HG03139 (cell line): ENCODE measurements around the gene NDUFC2.
"Not testable (repeated sequence)": the region's sequence is repeated elsewhere in the genome, so short reads cannot be mapped to it uniquely, and the experiment has no call there.

Experiments
- ATAC-seq: cut with Tn5 transposase; IDR thresholded peaks from one replicate; pipeline ENCODE4 v1.9.1; 2021; ENCODE audit not compliant: unreplicated experiment

Gene NDUFC2

DNA sequence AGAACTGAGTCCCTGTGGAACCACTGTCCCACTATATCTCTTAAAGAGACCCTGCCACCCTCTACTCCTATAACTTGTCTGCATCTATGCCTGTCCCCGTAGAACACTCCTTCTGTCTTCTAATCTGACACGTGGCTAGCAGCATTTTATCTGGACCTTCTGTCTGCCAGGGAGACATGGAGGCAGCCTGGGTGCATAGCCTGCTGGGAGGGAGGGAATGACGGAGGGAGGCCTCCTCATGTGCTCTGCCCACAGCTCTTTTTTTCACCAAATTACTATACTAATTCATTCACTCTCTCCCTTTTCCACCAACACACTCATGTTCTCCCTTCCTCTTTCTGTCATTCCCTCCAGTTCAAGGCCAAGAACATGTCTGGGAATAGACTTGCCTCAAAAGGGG is 23.6 kb downstream of the NDUFC2 start:
- ATAC-seq: no peak

DNA sequence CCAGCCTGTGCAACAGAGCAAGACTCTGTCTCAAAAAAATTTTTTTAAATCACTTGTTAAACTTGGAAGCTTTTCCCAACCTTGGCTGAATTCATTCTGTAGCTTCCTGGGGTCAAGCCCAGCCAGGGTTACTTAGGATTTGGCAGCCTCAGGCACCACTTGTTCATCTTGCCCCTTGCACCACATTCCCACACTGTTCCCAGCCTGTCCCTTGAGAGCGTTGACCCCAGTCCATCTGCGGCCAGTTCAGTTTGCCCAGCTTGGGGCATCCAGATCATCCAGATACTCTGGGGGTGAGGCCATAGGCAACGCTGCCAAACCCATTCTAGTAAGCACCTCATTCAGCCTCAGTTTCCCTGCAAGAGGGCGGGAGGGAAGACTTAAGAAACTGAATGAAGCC is 24.7 kb downstream of the NDUFC2 start:
- ATAC-seq: no peak

DNA sequence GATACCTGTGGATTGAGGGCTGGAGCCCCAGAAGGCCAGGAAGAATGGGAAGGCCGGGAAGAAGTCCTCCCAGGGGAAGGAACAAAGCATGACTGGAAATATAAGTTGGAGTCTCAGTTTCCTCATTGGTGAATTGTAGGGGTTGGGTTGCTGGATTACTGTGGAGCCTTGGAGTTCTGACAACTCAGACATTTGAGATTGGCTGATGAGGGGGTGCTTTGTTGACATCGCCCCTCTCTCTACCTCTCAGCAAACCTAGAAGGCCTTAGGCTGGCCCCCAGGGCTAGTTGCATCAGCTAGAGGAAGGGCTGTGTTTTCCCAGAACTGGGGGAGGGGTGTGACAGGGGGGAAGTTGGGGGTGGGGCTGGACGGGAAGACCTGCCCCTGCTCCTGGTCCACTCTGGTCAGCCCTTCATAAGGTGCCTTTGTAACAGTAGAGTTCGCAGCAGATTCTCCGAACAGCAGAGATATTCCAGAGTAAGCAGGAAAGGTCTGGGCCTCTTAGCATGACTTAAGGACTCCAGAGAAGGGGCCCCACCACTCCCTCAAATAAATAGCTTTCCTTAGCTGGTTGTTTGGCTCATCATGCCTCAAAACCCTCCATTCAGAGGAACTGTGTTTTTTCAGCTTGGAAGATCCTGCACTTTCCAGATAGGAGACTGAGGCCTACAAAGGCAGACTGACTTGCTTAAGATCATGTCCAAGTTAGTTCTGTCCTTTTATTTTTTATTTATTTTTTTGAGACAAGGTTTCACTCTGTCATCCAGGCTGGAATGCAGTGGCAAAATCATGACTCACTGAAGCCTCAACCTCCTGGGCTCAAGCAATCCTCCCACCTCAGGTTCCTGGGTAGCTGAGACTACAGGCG is 28.5 kb downstream of the NDUFC2 start:
- no peak for ATAC-seq

DNA sequence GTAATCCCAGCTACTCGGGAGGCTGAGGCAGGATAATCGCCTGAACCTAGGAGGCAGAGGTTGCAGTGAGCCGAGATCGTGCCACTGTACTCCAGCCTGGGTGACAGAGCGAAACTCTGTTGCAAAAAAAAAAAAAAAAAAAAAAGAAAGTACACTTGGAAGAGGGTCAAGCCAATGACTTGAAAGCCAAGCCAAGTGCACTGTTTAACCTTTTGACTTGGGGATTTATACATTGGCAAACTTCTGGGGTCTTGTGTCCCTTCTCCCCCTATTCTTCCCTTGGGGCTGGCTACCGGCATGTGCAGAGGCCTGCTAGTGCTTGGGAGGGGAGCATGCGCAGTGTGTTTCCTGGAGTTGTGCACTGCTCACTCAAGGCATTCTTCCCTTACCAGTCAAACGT is 30.3 kb downstream of the NDUFC2 start:
- no peak for ATAC-seq

DNA sequence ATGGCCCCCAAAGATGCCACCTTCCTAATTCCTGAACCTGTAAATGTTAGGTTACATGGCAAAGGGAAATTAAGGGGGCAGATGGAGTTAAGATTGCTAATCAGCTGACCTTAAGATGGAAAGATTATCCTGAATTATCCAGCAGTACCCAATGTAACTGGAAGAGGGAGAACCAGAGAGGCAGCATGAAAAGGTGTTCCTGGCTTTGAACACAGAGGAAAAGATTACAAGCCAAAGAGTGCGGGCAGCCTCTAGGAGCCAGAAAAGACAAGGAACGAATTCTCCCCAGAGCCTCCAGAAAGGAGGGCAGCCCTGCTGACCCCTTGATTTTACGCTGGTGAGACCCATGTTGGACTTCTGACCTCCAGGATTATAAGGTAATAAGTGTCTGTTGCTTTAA is 31.1 kb downstream of the NDUFC2 start:
- no peak for ATAC-seq

DNA sequence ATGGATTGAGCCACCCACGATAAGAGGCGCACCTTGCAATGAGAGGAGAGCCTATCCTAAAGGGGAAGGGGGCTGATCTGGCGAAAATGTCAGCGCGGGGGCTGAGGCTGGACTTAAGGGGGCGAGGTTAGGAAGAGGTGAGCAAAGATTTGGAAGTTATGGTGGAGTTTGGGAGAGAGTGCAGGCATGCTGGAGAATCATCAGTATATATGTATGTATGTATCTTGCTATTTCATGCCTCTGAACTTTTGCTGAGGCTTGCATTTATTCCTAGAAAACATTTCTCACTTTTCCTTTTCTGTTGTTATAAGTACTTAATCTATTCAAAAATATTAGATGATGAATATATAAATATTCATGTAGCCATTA is 33.2 kb downstream of the NDUFC2 start:
- ATAC-seq: no peak

DNA sequence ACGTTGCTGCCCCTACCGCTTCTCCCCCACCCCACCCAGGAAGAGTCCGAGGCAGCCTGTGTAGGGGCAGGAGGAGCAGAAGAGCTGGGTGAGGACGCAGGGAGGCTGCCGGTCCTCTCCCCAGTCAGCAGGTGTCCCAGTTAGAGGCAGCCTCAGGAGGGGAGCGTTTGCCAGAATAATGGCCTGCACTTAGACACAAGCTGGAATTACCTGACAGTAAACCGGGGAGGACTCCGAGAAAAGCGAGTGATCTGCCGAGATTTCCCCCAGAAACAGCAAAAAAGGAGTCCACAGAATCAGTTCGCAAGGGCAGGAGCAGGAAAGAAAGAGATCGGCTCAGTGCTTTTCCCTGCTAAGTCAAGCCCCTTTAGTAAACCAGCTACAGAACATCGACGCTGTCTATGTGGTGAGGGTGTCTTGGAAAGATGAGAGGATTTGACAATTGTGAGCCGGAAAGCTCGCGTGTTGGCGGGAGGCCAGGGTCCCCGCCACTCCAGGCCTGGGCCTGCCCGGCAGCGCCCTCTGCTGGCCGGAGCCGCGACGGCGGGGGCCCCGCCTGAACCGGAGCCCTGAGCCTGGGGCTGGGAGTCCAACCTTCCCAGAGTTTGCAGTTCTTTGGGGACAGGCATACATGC is 33.7 kb downstream of the NDUFC2 start:
- peak; percentile 56 for ATAC-seq

DNA sequence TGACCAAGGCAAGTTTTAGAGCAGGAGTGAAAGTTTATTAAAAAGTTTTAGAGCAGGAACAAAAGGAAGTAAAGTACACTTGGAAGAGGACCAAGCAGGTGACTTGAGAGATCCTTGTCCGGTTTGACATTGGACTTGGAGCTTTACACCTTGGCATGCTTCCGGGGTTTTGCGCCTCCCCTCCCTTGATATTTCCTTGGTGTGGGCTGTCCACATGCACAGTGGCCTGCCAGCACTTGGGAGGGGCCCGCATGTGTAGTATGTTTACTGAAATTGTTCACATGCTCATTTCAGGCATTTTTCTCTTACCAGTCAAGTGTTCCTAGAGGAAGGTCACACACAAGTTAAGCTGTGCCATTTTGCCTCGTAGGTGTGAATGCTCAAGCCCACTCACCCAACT is 35.0 kb downstream of the NDUFC2 start:
- no peak for ATAC-seq

DNA sequence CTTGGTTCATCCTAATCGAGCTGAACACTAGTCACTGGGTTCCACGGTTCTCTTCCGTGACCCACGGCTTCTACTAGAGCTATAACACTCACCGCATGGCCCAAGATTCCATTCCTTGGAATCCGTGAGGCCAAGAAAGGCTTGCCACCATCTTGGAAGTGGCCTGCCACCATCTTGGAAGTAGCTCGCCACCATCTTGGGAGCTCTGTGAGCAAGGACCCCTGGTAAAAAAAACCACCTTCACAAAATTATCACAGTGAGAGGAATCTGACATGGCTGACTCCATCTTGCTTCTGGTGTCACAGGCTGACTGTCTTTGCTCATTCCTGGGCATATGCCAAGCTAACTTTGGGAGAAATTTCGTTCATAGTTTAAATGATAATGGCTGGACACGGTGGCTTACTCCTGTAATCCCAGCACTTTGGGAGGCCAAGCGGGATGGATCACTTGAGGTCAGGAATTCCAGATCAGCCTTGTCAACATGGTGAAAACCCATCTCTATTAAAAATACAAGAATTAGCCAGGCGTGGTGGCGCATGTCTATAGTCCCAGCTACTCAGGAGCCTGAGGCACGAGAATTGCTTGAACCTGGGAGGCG is 37.7 kb downstream of the NDUFC2 start:
- ATAC-seq: no peak

DNA sequence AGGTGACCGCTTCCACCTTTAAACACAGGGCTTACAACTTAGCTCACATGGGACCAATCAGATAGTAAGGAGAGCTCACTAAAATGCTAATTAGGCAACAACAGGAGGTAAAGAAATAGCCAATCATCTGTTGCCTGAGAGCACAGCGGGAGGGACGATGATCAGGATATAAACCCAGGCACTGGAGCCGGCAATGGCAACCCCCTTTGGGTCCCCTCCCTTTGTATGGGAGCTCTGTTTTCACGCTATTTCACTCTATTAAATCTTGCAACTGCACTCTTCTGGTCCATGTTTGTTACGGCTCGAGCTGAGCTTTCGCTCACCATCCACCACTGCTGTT is 38.3 kb downstream of the NDUFC2 start:
- ATAC-seq: not testable (repeated sequence)

DNA sequence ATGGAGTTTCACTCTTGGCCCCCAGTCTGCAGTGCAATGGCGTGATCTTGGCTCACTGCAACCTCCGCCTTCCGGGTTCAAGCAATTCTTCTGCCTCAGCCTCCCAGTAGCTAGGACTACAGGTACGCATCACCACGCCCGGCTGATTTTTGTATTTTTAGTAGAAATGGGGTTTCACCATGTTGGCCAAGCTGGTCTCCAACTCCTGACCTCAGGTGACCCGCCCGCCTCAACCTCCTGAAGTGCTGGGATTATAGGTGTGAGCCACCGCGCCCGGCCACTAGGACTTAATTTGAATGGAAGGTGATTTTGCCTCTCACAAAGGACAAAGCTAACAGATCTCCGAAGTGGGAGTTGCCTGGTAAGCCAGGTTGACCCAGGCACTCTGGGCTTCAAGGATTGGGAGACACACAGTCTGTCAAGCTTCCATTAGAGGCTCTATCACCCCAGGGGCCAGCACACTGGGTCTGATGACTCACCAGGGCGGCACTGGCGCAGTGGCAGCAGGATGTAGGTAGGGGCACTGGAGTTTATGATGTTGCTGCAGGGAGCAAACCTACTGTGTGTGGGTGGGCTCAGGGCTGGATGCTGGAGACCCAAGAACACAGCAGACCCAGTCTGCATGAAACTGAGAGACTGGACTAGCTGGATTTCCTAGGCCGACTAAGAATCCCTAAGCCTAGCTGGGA is 38.8 kb downstream of the NDUFC2 start:
- ATAC-seq: no peak

DNA sequence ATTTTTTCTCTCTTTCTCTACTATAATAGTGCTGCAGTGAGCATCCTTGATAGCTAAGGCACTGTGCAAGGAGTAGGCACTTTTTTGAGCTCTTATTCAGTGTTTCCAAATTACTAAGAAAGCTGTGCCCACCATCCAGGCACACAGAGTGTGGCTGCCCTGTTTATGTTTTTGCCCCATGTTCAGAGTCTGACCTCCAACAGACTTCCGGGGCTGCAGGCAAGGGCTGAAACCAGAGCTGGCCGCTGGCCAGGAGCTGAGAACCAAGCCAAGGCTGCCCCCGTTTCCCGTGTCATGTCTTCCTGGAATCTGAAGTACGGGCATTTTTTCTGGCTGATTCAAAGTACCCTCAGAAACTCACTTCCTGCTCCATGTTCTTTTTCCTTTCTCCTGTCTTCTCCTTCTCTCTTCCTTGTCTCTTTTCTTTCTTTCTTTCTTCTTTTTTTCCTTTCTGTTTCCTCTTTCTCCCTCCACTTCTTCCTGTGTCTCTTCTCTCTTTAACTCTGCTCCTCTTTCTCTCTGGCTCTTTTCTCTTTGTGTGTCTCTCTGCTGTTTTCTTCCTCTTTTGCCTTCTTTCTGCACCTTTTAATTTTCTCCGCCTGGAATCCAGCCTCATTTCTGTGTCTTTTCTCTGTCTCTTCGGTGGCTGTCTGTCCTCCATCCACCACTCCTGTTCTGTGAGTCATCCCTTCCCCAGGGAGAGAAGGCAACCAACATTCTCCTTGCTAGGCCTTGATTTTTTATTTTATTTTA is 39.6 kb downstream of the NDUFC2 start:
- peak; percentile 81 for ATAC-seq

DNA sequence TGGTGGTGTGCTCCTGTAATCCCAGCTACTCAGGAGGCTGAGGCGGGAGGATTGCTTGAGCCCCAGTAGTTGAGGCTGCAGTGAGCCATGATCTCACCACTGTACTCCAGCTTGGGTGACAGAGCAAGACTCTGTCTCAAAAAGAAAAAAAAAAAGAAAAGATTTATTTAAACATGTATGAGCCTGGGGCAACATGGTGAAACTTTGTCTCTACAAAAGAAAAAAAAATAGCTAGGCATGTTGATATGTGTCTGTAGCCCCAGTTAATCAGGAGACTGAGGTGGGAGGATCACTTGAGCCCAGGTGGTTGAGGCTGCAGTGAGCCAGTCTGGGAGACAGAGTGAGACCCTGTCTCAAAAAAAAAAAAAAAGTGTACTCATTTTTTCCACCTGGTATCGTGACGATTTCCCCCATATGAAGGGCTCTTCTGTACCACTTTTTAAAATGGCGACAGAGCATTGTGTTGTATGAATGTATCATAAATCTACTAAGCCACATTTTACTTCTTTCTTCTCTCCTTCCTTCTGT is 40.2 kb downstream of the NDUFC2 start:
- no peak for ATAC-seq

DNA sequence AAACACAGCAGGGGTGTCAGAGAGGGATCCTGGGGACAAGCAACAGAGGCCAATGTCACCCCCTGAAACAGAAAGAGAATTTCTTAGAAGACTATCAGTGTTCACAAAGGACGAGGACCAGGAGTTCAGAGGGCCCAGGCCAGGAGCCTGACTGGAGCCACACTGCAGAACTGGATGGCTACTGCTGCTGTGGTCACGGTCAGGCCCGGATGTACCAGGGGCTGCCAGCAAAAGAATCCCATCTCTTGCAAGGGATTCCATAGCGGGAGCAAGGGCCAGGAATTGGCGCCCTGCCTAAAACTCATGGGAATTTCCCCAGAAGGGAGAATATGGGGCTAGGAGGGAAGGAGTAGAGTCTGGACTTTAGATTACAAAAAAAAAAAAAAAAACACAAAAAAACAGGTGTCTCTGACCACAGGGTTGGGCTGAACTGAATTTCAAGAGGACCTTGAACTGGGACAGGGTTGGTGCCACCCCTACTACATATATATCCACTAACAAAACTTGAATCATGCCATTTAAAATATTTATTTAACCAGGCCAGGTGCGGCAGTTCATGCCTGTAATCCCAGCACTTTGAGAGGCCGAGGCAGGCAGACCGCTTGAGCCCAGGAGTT is 40.9 kb downstream of the NDUFC2 start:
- no peak for ATAC-seq

DNA sequence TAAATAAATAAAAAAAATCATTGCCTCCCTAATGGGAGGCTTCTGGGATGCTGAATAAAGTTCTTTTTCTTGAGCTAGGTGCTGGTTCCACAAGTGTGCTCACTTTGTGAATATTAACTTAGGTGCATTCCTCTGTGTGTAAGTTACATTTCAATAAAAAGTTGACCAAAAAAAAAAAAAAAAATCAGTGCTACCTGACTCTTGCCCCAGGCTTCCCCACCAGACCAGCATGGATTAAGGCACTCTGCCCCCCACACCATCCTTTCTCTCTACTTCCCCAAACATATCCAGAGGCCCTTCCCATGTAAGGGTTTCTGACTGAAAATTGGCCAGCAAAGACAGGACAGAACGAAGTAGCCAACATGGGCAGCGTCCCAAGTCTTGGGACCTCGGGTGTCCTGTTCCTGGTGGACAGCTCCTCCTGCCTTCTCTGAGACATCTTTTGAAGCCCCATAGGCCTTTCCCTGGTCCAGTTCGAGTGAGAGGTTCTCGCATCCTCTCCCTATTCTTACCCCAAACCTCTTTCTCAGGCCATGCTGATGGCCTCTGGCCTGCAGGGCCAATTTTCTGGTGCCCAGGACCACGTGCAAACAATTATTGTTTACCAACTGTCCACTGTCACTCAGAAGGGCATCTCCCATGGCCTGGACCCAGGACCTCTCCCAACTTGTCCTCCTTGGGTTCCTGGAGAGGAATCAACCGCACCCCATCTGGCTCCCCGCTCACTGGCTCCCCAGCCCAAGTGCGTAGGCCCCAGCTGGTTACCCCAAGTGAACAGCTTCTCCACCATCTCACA is 41.6 kb downstream of the NDUFC2 start:
- no peak for ATAC-seq

DNA sequence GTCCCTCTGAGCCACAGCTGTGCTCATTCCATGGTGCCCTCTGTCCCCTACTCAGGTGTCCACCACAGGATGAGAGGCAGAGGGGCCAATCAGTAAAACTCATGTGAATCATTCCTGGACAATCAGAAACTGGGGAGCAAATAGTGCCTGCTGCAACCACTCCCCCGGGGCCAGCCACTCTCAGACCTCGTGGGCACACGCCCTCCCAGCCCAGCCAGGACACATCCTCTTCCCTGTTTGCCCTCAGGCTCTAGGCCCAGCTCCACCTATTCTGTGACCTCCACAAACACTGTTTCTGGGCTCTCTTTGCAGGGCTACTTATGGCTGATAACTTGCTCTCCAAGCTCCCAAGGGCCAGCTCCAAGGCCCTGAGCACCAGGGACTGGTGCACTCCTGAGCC is 42.6 kb downstream of the NDUFC2 start:
- no peak for ATAC-seq

DNA sequence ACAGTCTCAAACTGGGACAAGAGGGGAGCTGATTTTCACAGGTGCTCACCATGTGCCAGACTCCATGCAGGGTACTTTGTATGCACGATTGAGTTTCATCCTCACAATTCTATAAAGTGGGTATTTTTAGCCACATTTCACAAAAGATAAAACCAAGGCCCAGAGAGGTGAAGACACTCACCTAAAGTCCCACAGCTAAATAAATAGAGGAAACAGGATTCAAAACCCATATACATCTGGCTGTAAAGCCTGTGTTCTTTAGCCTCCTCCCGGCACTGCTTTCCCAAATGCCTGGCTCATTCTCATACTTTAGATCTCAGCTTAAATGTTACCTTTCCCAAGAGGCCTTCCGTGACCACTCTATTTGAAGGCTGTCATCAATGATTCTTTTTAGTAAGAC is 43.3 kb downstream of the NDUFC2 start:
- ATAC-seq: no peak

DNA sequence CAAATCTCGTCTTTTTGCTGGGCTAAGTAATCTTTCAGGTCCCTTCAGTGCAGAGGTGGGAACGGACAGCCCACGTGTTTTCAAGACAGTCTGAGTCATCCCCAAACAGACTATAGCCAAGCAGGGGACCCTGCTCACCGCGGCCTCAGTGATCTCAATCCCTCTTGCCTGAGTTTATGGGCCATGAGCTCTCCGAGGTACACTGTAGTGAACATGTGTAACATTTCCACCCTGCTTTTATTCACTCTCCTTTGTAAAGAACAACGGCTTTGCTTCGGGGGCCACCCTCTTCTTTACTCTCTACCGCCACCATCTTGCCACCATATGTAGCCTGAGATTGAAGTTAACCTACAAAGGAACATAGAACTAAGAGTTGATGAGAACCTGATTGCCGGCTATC is 45.0 kb downstream of the NDUFC2 start:
- no peak for ATAC-seq

DNA sequence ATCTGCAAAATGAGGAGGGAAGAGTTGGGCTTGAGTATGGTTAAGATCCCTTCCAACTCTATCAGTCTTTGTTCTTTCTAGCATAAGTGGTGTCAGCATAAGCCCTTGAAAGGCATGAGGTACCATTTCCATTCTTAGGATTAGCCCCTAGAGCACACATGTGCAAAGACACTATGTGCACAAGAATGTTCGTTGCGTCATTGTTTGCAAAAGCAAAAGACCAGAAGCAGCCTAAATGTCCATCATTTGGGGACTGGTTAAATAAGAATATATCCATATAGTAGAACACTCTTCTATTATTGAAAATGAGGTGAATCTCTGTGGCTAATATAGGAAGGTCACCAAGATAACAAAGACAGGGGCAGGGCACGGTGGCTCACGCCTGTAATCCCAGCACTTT is 46.6 kb downstream of the NDUFC2 start:
- no peak for ATAC-seq

DNA sequence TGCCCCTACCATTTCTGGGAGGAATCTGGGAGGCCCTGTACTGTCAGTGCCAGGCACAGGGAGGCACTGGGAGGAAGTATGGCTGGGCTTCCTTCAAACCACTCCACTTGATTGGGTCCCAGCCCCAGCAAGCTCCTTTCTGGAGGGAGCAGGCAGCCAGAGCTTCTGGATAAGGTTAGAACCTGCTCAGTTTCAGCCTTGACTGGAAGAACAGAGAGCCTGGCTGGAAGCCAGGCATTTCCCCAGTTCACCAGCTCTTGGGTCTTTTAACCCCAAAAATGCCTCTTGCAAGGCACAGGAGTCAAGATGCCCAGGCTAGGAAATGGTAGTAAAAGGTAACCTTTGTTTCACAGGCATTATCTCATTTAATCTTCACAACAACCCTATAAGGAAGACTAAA is 47.6 kb downstream of the NDUFC2 start:
- ATAC-seq: peak; percentile 12
